Esophagus squamous epithelium (tissue), 5 donors: ENCODE results near the gene PRM2. TPM values are rescaled to one million over a fixed set of nuclear protein-coding genes. Genes with fewer than 3 reads are reported as not detected.
"Not testable (repeated sequence)": the region's sequence is repeated elsewhere in the genome, so short reads cannot be mapped to it uniquely, and the experiment has no call there.

Source experiments
- DNase-seq: peaks from one replicate; lab custom pipeline; 2025; lab: John Stamatoyannopoulos, UW
- H3K27ac ChIP-seq, 4 donors: fragments of 200-600 bp; sonication (generic); one replicate each; pipeline ENCODE4 v1.5.1; 2016 to 2019; ENCODE audit warnings: mild to moderate bottlenecking in 1 of 4
- H3K27me3 ChIP-seq, 4 donors: fragments of 200-600 bp; sonication (generic); 1 replicate in 3 of 4; 2 replicates in 1 of 4; pipeline versions ENCODE4 v1.5.1 to v1.6.0; 2017 to 2021; ENCODE audit warnings: antibody characterized with exemption in 1 of 4
- H3K36me3 ChIP-seq, 3 donors: fragments of 200-600 bp; sonication (generic); one replicate each; pipeline ENCODE4 v1.5.1; 2016 to 2019
- H3K4me1 ChIP-seq, 3 donors: fragments of 200-600 bp; sonication (generic); one replicate each; pipeline ENCODE4 v1.5.1; 2017 to 2019
- H3K4me3 ChIP-seq, 4 donors: fragments of 200-600 bp; sonication (generic); 1 replicate in 3 of 4; 2 replicates in 1 of 4; pipeline ENCODE4 v1.5.1; 2016 to 2019; ENCODE audit warnings: mild to moderate bottlenecking in 2 of 4, moderate library complexity in 1 of 4
- H3K9me3 ChIP-seq, 3 donors: fragments of 200-600 bp; sonication (generic); one replicate each; pipeline ENCODE4 v1.5.1; 2016 to 2019
- CTCF ChIP-seq, 6 experiments: fragments of 450-650 bp in 4 of 6; fragments of 200-600 bp in 2 of 6; sonication (generic) in 2 of 6; IDR thresholded peaks; one replicate each; pipeline ENCODE4 v1.5.1; 2016 to 2019; ENCODE audit warnings: antibody characterized with exemption in 6 of 6, mild to moderate bottlenecking in 4 of 6, moderate library complexity in 4 of 6
- POLR2A ChIP-seq, 4 donors: fragments of 450-650 bp; IDR thresholded peaks; one replicate each; pipeline ENCODE4 v1.6.1; 2017; ENCODE audit warnings: antibody characterized with exemption in 4 of 4, mild to moderate bottlenecking in 4 of 4, moderate library complexity in 3 of 4
- WGBS, 2 donors: methylation state at CpG; one replicate each; pipeline ENCODE4 v1.1.5; 2018; 5-methylcytosine and 5-hydroxymethylcytosine counted together
- intact Hi-C: fragments of 100-400 bp; cut with DNase I; formaldehyde crosslinking; loops from one replicate; pipeline ENCODE4 v1.15.0; 2022
- total RNA-seq, 4 donors: library from RNA; depleted of rRNA; stranded (reverse); fragments of >200 nt; gene quantifications; one replicate each; pipeline ENCODE4 v1.1.0, GENCODE V29; 2016
- donor health status: DM: yes; HTN: yes; CAD: no.

The PRM2 gene
- total RNA-seq, 4 donors from 2014 or later: not detected

GRCh38 chr16:11302977-11303376, 26.7 kb upstream of the PRM2 start:
- TF ChIP-seq CTCF (IDR thresholded peaks at IDR 0.05) (no peak), POLR2A (IDR thresholded peaks at IDR 0.05) (no peak)
- Histone ChIP-seq H3K36me3 (no peaks in the 10 kb centered on the region), H3K27ac (no peak overlapping the region), H3K9me3 (no peaks in the 10 kb centered on the region), H3K4me1 (peaks cover 2 to 42% (median 10%) of the 10 kb centered on the region in 3 donors), H3K27me3 (no peaks in the 10 kb centered on the region), H3K4me3 (no peak overlapping the region)
- no peak for DNase-seq
- 49 to 58% methylated on average over 3 to 4 of the region's 4 CpGs for WGBS, 2 donors
- intact Hi-C loops: no loop called here

- no peaks in the 10 kb centered on the region for H3K9me3 ChIP-seq
- no peak for DNase-seq
- no peak overlapping the region for H3K4me3 ChIP-seq
- 56 to 61% methylated on average over 4 of the region's 4 CpGs for WGBS, 2 donors
- H3K36me3 ChIP-seq: no peaks in the 10 kb centered on the region
- TF ChIP-seq POLR2A (IDR thresholded peaks at IDR 0.05): no peak
- TF ChIP-seq CTCF (IDR thresholded peaks at IDR 0.05): no peak
- intact Hi-C loops: no loop called here
- no peaks in the 10 kb centered on the region for H3K27me3 ChIP-seq
- no peak overlapping the region for H3K27ac ChIP-seq
- peaks cover 13 to 48% (median 21%) of the 10 kb centered on the region in 3 donors for H3K4me1 ChIP-seq
Observed at GRCh38 chr16:11301645-11302501, 25.6 kb upstream of the PRM2 start.

DNA sequence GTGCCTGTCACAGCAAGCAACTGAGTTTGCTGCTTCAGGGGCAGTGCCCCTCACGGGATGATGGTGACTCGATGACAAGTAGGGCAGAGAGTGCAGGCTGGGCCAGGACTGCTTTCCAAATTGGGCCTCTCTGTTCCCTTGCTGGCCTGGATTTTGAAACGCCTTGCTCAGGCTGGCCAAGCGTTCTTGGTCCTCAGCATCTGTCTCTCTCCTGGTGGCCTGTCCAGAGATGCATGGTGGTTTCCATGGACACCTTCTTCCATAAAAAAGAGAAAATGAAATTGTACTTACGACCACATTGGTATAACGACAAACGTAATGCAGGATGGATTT, 24.2 kb upstream of the PRM2 start:
- no peak for TF ChIP-seq POLR2A (IDR thresholded peaks at IDR 0.05)
- Histone ChIP-seq H3K9me3 (no peaks in the 10 kb centered on the region), H3K27me3 (no peaks in the 10 kb centered on the region), H3K4me1 (peaks cover 16 to 53% (median 22%) of the 10 kb centered on the region in 3 donors), H3K4me3 (no peak overlapping the region), H3K36me3 (no peaks in the 10 kb centered on the region), H3K27ac (no peak overlapping the region)
- intact Hi-C loops: no loop called here
- DNase-seq: no peak
- 75 to 81% methylated on average over 7 of the region's 7 CpGs for WGBS, 2 donors

DNA sequence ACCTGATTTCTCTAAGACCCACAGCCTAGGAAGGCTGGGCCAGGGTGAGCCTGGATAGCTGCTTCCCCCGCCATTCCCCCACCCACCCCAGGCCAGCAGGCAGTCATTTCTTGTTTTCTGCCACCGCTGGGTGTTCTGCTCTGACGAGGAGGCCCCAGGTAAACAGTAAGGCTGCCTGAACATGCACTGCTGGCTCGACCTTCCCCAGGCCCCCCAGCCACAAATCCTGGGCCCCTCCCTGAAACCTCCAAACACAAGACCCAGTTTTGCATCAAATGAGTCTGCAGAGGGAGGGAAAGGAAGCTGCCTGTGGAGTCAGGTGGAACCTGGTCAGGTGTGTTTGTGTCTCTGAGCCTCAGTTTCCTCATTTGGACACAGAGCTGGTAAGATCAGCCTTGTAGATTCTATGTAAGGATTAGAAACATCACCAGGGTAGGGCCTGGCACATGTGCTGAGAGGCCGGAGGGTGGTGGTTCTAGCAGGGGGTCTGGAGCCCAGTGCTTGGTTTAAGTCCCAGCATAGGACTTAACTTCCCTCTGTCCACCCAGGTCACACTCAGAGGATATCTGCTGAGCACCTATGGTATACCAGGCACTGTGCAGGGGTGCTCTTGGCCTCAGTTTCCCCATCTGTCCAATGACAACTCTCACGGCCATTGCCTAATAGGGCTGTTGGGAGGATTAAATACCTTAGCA, 23.7 kb upstream of the PRM2 start:
- 59 to 100% methylated on average over 1 to 5 of the region's 6 CpGs for WGBS, 2 donors
- Histone ChIP-seq H3K9me3 (no peaks in the 10 kb centered on the region), H3K27me3 (no peaks in the 10 kb centered on the region), H3K4me3 (no peak overlapping the region), H3K4me1 (peaks cover 16 to 53% (median 22%) of the 10 kb centered on the region in 3 donors), H3K36me3 (no peaks in the 10 kb centered on the region), H3K27ac (no peak overlapping the region)
- intact Hi-C loops: no loop called here
- DNase-seq: no peak
- TF ChIP-seq CTCF (IDR thresholded peaks at IDR 0.05): no peak
- TF ChIP-seq POLR2A (IDR thresholded peaks at IDR 0.05): no peak

DNA sequence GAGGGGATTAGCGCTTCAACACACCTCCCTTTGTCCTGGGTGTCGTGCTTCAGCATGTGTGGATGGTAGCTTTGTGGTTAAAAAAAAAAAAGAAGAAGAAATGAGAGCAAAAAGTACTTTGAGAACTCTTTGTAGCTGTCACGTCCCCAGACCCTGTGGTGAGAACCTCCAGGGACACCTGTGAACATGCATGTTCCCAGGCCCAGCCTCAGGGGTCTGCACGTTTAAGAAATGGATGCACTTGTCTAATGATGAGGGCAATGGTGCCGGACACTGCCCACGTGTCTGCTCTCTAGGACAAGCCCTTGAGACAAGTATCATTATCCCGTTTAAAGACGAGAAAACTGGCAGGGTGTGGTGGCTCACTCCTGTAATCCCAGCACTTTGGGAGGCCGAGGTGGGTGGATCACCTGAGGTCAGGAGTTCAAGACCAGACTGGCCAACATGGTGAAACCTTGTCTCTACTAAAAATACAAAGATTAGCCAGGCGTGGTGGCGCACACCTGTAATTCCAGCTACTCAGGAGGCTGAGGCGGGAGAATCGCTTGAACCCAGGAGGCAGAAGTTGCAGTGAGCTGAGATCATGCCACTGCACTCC, 22.8 kb upstream of the PRM2 start:
- H3K27me3 ChIP-seq, H3K36me3 ChIP-seq, intact Hi-C loops, H3K4me3 ChIP-seq, H3K27ac ChIP-seq, H3K9me3 ChIP-seq, DNase-seq: not testable (repeated sequence)
- peaks cover 16 to 53% (median 22%) of the 10 kb centered on the region in 3 donors for H3K4me1 ChIP-seq
- WGBS, 2 donors: 58 to 60% methylated on average over 12 to 13 of the region's 13 CpGs
